Measurements from ENCODE around the gene WDCP.
"Not testable (repeated sequence)": the region's sequence is repeated elsewhere in the genome, so short reads cannot be mapped to it uniquely, and the experiment has no call there.

WDCP gene

GRCh38 chr2:24058564-24059271 lies 11.5 kb upstream of the WDCP start:
- no peak for DNase-seq

- no peak for DNase-seq
Observed at GRCh38 chr2:24055750-24056149, 8.6 kb upstream of the WDCP start.

GRCh38 chr2:24054366-24055010 lies 7.3 kb upstream of the WDCP start:
- no peak for DNase-seq

GRCh38 chr2:24052951-24053350 lies 5.8 kb upstream of the WDCP start:
- no peak for DNase-seq

GRCh38 chr2:24051833-24052232 lies 4.6 kb upstream of the WDCP start:
- DNase-seq, result no peak

GRCh38 chr2:24050041-24050979 lies 3.1 kb upstream of the WDCP start:
- no peak for DNase-seq

GRCh38 chr2:24049485-24050021 lies 2.4 kb upstream of the WDCP start, which contains the start of gene FKBP1B:
Gene FKBP1B, plus strand, starts transcription at chr2:24049741. Its CDS starts 109 bp downstream, at chr2:24049850.
- peak; percentile 17 for DNase-seq

GRCh38 chr2:24048769-24049484 lies 1.7 kb upstream of the WDCP start:
- DNase-seq, result no peak

GRCh38 chr2:24047703-24048033 lies 477 bp upstream of the WDCP start:
- no peak for DNase-seq

- DNase-seq, result no peak
Observed at GRCh38 chr2:24046599-24046929, 627 bp downstream of the WDCP start.

GRCh38 chr2:24045511-24046508 lies 1.4 kb downstream of the WDCP start:
- DNase-seq, result no peak

- not testable (repeated sequence) for DNase-seq
Observed at GRCh38 chr2:24043133-24043532, 4.1 kb downstream of the WDCP start.

GRCh38 chr2:24040511-24040910 lies 6.7 kb downstream of the WDCP start:
- DNase-seq, result no peak

GRCh38 chr2:24038786-24039499 lies 8.2 kb downstream of the WDCP start:
- no peak for DNase-seq

GRCh38 chr2:24026233-24026632 lies 21.0 kb downstream of the WDCP start:
- no peak for DNase-seq

GRCh38 chr2:24024996-24025663 lies 22.1 kb downstream of the WDCP start:
- DNase-seq, result no peak

- DNase-seq, result no peak
Observed at GRCh38 chr2:24024018-24024417, 23.2 kb downstream of the WDCP start.

GRCh38 chr2:24022975-24023575 lies 24.1 kb downstream of the WDCP start:
- DNase-seq, result no peak

GRCh38 chr2:24022324-24022974 lies 24.7 kb downstream of the WDCP start:
- no peak for DNase-seq
